Activated naive CD4-positive, alpha-beta T cell treated with anti-CD3 and anti-CD28 coated beads, Interleukin-2, amount 10 ng/mL, durations not matched to agents 7 days and 5 days (primary cell): ENCODE measurements around the gene LYAR.

Source experiments
- CTCF ChIA-PET: fragments of 350-600 bp; sonication (Branson Sonifier 250); formaldehyde crosslinking; loops from one replicate; lab custom pipeline; 2021; ENCODE audit warnings: antibody characterized with exemption; lab: Charles Lee
- DNase-seq: peaks from one replicate; pipeline ENCODE4 v3.0.0-alpha.2; 2020
- H3K27ac Mint-ChIP-seq: one replicate; pipeline ENCODE4 v1.8.0; 2021; ENCODE audit warnings: mild to moderate bottlenecking, moderate library complexity, mixed read lengths
- H3K27me3 Mint-ChIP-seq: one replicate; pipeline ENCODE4 v1.8.0; 2021; ENCODE audit warnings: mild to moderate bottlenecking, mixed read lengths
- H3K36me3 Mint-ChIP-seq: one replicate; pipeline ENCODE4 v1.8.0; 2021; ENCODE audit warnings: mixed read lengths
- H3K4me1 Mint-ChIP-seq: one replicate; pipeline ENCODE4 v1.8.0; 2021; ENCODE audit warnings: mixed read lengths
- H3K4me3 Mint-ChIP-seq: one replicate; pipeline ENCODE4 v1.8.0; 2021; ENCODE audit warnings: mild to moderate bottlenecking, moderate library complexity, mixed read lengths
- H3K9me3 Mint-ChIP-seq: one replicate; pipeline ENCODE4 v1.8.0; 2021; ENCODE audit warnings: mixed read lengths

The LYAR gene

DNA sequence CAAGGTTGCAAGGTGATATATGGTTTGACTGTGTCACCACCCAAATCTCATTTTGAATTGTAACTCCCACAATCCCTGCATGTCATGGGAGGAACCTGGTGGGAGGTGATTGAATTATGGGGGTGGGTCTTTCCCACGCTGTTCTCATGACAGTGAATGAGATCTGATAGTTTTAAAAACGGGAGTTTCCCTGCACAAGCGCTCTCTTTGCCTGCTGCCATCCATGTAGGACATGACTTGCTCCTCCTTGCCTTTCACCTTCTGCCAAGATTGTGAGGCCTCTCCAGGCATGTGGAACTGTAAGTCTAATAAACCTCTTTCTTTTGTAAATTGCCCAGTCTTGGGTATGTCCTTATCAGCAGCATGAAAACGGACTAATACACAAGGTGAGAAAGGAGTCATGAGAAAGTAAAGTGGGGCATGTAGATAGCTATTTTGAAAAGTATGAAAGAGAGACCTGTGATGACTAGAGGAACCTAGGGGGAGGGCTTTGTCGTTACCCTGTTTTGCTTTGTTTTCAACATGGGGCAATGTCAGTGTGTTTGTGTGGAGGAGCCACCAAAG is 6.4 kb upstream of the LYAR start:
- no peak for DNase-seq
- no peak overlapping the region for H3K4me3 Mint-ChIP-seq
- peaks cover 11% of the 10 kb centered on the region for H3K4me1 Mint-ChIP-seq
- H3K9me3 Mint-ChIP-seq, result peaks cover 2% of the 10 kb centered on the region
- CTCF ChIA-PET, result no interaction called here
- H3K36me3 Mint-ChIP-seq, result peaks cover 12% of the 10 kb centered on the region
- H3K27me3 Mint-ChIP-seq, result no peaks in the 10 kb centered on the region
- H3K27ac Mint-ChIP-seq, result no peak overlapping the region

- H3K27ac Mint-ChIP-seq, result no peak overlapping the region
- H3K27me3 Mint-ChIP-seq, result no peaks in the 10 kb centered on the region
- CTCF ChIA-PET, result interaction anchor here (0.8 kb wide), 1 partner anchor 110 kb away, joined by 3 read pairs; no protein-coding TSS in a partner anchor
- peaks cover 2% of the 10 kb centered on the region for H3K9me3 Mint-ChIP-seq
- H3K36me3 Mint-ChIP-seq, result peaks cover 12% of the 10 kb centered on the region
- H3K4me3 Mint-ChIP-seq, result no peak overlapping the region
- peaks cover 30% of the 10 kb centered on the region for H3K4me1 Mint-ChIP-seq
- no peak for DNase-seq
These were observed 3.3 kb upstream of the LYAR start for GRCh38 chr4:4293279-4293678.

GRCh38 chr4:4289597-4289940 is 385 bp downstream of the LYAR start:
- Mint-ChIP-seq H3K4me1 (peaks cover 40% of the 10 kb centered on the region), H3K27ac (peak overlapping the region; percentile 84), H3K9me3 (no peaks in the 10 kb centered on the region), H3K27me3 (no peaks in the 10 kb centered on the region), H3K36me3 (peaks cover 19% of the 10 kb centered on the region), H3K4me3 (peak overlapping the region; percentile 94)
- no peak for DNase-seq
- CTCF ChIA-PET, result interaction anchor here (1.1 kb wide), 1 partner anchor 45 kb away, joined by 3 read pairs; no protein-coding TSS in a partner anchor

DNA sequence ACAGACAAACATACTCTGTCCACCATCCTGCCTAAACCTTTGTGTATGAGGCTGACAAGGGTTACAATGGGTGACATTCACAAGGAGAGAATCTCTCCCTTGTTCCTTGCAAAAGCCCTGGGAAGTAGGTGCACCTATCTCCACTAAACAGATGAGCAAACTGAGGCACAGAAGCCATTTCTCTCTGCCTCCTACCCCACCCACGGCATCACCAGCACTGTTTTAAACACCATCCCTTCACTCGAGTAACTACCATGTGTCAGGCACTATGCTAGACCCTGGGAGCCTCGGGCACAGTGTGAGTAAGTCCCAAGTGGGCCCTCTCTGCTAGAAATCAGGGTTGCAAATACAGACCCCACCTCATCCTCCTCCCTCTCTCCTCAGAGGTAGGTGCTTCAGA is 899 bp downstream of the LYAR start:
- CTCF ChIA-PET, result no interaction called here
- peak overlapping the region; percentile 84 for H3K27ac Mint-ChIP-seq

GRCh38 chr4:4288098-4288497 is 1.9 kb downstream of the LYAR start:
- DNase-seq, result no peak
- Mint-ChIP-seq H3K27ac (no peak overlapping the region), H3K9me3 (no peaks in the 10 kb centered on the region), H3K4me3 (peak overlapping the region; percentile 44), H3K27me3 (no peaks in the 10 kb centered on the region), H3K4me1 (peaks cover 40% of the 10 kb centered on the region), H3K36me3 (peaks cover 27% of the 10 kb centered on the region)
- CTCF ChIA-PET, result interaction anchor here (0.7 kb wide), 1 partner anchor 36 kb away, joined by 3 read pairs; no protein-coding TSS in a partner anchor

More for the DNA sequence above, 899 bp downstream of the LYAR start:
- Mint-ChIP-seq H3K27me3 (no peaks in the 10 kb centered on the region), H3K36me3 (peaks cover 23% of the 10 kb centered on the region), H3K4me3 (peak overlapping the region; percentile 94), H3K4me1 (peaks cover 40% of the 10 kb centered on the region), H3K9me3 (no peaks in the 10 kb centered on the region)
- DNase-seq, result no peak

DNA sequence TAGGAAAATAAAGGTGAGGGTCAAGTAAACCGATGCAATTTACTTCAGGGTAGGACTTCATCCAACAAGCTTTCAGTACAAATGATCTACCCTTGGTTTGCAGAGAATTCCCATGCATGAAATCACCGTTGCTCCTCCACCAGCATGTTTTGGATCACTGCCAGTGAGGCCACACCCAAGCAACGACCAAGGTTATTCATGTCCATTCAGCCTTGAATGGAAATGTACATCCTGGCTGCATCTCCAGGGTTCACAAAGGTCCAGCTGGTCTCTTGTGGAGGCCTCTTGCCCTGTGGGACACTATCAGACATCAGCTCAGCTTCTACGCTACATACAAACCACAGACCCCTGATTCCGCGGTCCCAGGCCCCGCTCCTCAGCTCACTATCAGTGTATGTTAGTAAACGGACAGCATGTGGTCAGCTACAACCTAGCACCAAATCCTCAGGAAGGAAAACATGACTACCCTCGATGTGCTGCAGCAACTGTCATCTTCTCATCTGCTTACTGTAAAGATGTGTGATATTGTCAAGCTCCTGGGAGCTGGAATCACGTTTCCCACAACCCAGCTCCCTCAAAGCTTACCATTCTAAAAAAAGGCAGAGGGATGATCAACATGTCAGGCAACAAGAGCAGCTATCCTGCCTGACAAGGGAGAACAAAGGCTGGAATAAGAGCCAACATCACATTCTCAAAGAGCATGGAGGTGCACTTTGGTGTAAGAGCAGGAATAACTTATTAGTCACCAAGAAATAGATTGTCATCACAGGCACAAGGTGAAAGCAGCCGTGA is 4.9 kb downstream of the LYAR start:
- CTCF ChIA-PET, result interaction anchor here (0.6 to 1.4 kb wide), 2 partner anchors 26 to 34 kb away, joined by 4 to 5 read pairs; no protein-coding TSS in a partner anchor
- DNase-seq, result no peak
- H3K36me3 Mint-ChIP-seq, result peaks cover 35% of the 10 kb centered on the region

GRCh38 chr4:4281787-4282186 is 8.2 kb downstream of the LYAR start:
- DNase-seq, result no peak
- no peak overlapping the region for H3K4me3 Mint-ChIP-seq
- peaks cover 4% of the 10 kb centered on the region for H3K4me1 Mint-ChIP-seq
- no peaks in the 10 kb centered on the region for H3K27me3 Mint-ChIP-seq
- H3K36me3 Mint-ChIP-seq, result peaks cover 46% of the 10 kb centered on the region
- no peaks in the 10 kb centered on the region for H3K9me3 Mint-ChIP-seq
- peak overlapping the region; percentile 42 for H3K27ac Mint-ChIP-seq
- CTCF ChIA-PET, result no interaction called here

More for the DNA sequence above, 4.9 kb downstream of the LYAR start:
- Mint-ChIP-seq H3K27ac (no peak overlapping the region), H3K27me3 (no peaks in the 10 kb centered on the region), H3K9me3 (no peaks in the 10 kb centered on the region), H3K4me3 (no peak overlapping the region), H3K4me1 (peaks cover 21% of the 10 kb centered on the region)

- Mint-ChIP-seq H3K4me1 (no peaks in the 10 kb centered on the region), H3K9me3 (no peaks in the 10 kb centered on the region), H3K36me3 (peaks cover 44% of the 10 kb centered on the region), H3K27me3 (no peaks in the 10 kb centered on the region), H3K27ac (no peak overlapping the region), H3K4me3 (no peak overlapping the region)
- no peak for DNase-seq
- CTCF ChIA-PET, result no interaction called here
These were observed 12.4 kb downstream of the LYAR start for GRCh38 chr4:4277531-4277930.

DNA sequence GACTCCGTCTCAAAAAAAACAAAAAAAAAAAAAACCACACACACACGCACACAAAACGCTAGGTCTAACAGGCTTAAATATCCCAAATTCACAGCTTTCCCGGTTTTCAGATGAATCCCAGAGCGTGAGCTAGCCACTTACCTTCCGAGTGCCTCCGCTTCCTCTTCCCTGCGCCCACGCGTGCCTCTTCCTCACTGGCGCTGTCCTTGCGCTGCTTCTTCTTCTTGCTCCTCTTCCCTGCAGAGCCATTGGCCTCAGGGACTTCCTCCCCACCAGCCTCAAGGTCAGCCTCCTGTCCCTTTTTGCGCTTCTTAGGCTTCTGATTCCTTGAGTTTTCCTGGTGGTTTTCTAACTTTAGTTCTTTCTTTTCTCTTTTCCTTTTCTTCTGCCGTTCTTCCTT is 15.7 kb downstream of the LYAR start:
- peaks cover 41% of the 10 kb centered on the region for H3K36me3 Mint-ChIP-seq
- no peaks in the 10 kb centered on the region for H3K27me3 Mint-ChIP-seq
- H3K9me3 Mint-ChIP-seq, result no peaks in the 10 kb centered on the region
- H3K27ac Mint-ChIP-seq, result peak overlapping the region; percentile 16
- no peak overlapping the region for H3K4me3 Mint-ChIP-seq
- CTCF ChIA-PET, result no interaction called here
- H3K4me1 Mint-ChIP-seq, result peaks cover 18% of the 10 kb centered on the region
- DNase-seq, result no peak

DNA sequence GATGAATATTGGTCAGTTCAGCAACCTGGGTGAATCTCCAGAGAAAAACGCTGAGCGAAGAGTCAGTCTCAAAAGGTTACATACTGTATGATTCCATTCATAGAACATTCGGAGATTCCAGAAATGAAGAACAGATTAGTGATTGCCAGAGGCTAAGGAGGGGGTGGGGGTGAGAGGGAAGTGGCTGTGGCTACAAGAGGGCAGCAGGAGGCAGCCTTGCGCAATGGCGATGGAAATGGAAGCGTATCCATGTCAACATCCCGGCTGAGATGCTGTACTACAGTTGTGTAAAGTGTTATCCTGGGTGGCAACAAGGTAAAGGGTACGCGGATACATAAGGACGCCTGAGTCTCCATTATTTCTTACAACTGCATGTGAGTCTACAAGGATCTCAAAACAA is 18.0 kb downstream of the LYAR start:
- CTCF ChIA-PET, result no interaction called here
- peak overlapping the region; percentile 29 for H3K27ac Mint-ChIP-seq

GRCh38 chr4:4270529-4270928 is 19.4 kb downstream of the LYAR start:
- Mint-ChIP-seq H3K4me3 (no peak overlapping the region), H3K9me3 (no peaks in the 10 kb centered on the region), H3K27ac (peak overlapping the region; percentile 84), H3K27me3 (no peaks in the 10 kb centered on the region), H3K4me1 (peaks cover 24% of the 10 kb centered on the region), H3K36me3 (peaks cover 41% of the 10 kb centered on the region)
- no peak for DNase-seq
- CTCF ChIA-PET, result interaction anchor here (1.5 kb wide), 1 partner anchor 66 kb away, joined by 3 read pairs; no protein-coding TSS in a partner anchor

More for the DNA sequence above, 18.0 kb downstream of the LYAR start:
- Mint-ChIP-seq H3K27me3 (no peaks in the 10 kb centered on the region), H3K9me3 (no peaks in the 10 kb centered on the region), H3K4me1 (peaks cover 24% of the 10 kb centered on the region), H3K4me3 (no peak overlapping the region), H3K36me3 (peaks cover 41% of the 10 kb centered on the region)
- DNase-seq, result no peak

GRCh38 chr4:4269856-4270255 is 20.1 kb downstream of the LYAR start:
- Mint-ChIP-seq H3K9me3 (no peaks in the 10 kb centered on the region), H3K27me3 (no peaks in the 10 kb centered on the region), H3K27ac (peak overlapping the region; percentile 92), H3K36me3 (peaks cover 41% of the 10 kb centered on the region), H3K4me1 (peaks cover 24% of the 10 kb centered on the region), H3K4me3 (no peak overlapping the region)
- peak; percentile 25 for DNase-seq
- CTCF ChIA-PET, result interaction anchor here (1.5 kb wide), 1 partner anchor 67 kb away, joined by 3 read pairs; no protein-coding TSS in a partner anchor

DNA sequence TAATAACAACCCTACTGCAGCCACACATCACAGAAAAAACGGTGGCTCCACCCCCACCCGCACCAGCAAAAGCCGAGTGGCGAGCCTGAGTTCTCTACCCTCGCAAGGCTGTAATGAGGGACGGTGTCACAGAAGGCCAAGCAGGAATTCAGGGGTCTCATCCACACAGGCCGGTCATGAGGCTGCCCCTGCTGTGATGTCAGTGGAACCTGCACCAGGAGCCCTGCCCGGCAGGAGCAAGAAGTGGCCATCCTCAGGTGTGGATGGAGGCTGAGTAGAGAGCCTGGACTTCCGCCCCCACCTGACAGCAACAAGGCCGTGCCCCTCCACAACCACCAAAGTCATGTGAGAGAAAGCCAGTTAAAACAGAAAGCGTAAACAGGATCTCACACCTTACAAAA is 20.6 kb downstream of the LYAR start:
- peak; percentile 28 for DNase-seq
- H3K4me3 Mint-ChIP-seq, result no peak overlapping the region
- CTCF ChIA-PET, result no interaction called here

GRCh38 chr4:4268776-4269175 is 21.2 kb downstream of the LYAR start:
- H3K36me3 Mint-ChIP-seq, result peaks cover 32% of the 10 kb centered on the region
- H3K9me3 Mint-ChIP-seq, result no peaks in the 10 kb centered on the region
- peaks cover 7% of the 10 kb centered on the region for H3K27me3 Mint-ChIP-seq
- peak overlapping the region; percentile 92 for H3K27ac Mint-ChIP-seq
- CTCF ChIA-PET, result no interaction called here
- H3K4me1 Mint-ChIP-seq, result peaks cover 24% of the 10 kb centered on the region
- DNase-seq, result no peak
- H3K4me3 Mint-ChIP-seq, result no peak overlapping the region

More for the DNA sequence above, 20.6 kb downstream of the LYAR start:
- Mint-ChIP-seq H3K4me1 (peaks cover 24% of the 10 kb centered on the region), H3K27ac (peak overlapping the region; percentile 92), H3K9me3 (no peaks in the 10 kb centered on the region), H3K27me3 (peaks cover 5% of the 10 kb centered on the region), H3K36me3 (peaks cover 36% of the 10 kb centered on the region)
